SU-DHL-6 (cell line): ENCODE results near the gene TBC1D22A.

Experiments used
- H2AFZ ChIP-seq: fragments of 200-600 bp; sonication (generic); 2 replicates; pipeline ENCODE4 v1.6.1; 2014; ENCODE audit warnings: low read depth, mild to moderate bottlenecking, moderate library complexity, mixed read lengths, antibody characterized with exemption, low read length; ENCODE audit not compliant: severe bottlenecking
- H3F3A ChIP-seq: fragments of 200-600 bp; shearing (Covaris generic); 2 replicates; pipeline ENCODE4 v1.6.0; 2016; ENCODE audit warnings: antibody characterized with exemption, mild to moderate bottlenecking; ENCODE audit not compliant: insufficient read depth
- H3K27ac ChIP-seq: fragments of 200-600 bp; sonication (generic); 2 replicates; pipeline ENCODE4 v1.5.1; 2016; ENCODE audit warnings: low read depth, mild to moderate bottlenecking, low read length, moderate library complexity, mixed read lengths
- H3K27me3 ChIP-seq: fragments of 200-600 bp; sonication (generic), shearing (Covaris generic); 2 replicates; pipeline ENCODE4 v1.6.0; 2014; ENCODE audit warnings: mild to moderate bottlenecking, low read length
- H3K36me3 ChIP-seq: fragments of 200-600 bp; sonication (generic); 2 replicates; pipeline ENCODE4 v1.6.1; 2014; ENCODE audit warnings: mild to moderate bottlenecking, low read length, mixed read lengths
- H3K4me2 ChIP-seq: fragments of 300-600, 200-600 bp; shearing (Covaris generic), sonication (generic); 2 replicates; pipeline ENCODE4 v1.6.0; 2014; ENCODE audit warnings: low read length, low read depth, mild to moderate bottlenecking; ENCODE audit not compliant: poor library complexity, severe bottlenecking
- H3K4me3 ChIP-seq: fragments of 200-600 bp; sonication (generic); 2 replicates; pipeline ENCODE4 v1.5.1; 2014; ENCODE audit warnings: antibody characterized with exemption, low read length, mild to moderate bottlenecking, mixed read lengths; ENCODE audit not compliant: insufficient read depth, poor library complexity, severe bottlenecking
- H3K79me2 ChIP-seq: fragments of 200-600 bp; sonication (generic); 2 replicates; pipeline ENCODE4 v1.6.1; 2014; ENCODE audit warnings: mild to moderate bottlenecking, low read length, moderate library complexity; ENCODE audit not compliant: insufficient read depth
- H3K9ac ChIP-seq: fragments of 200-600 bp; sonication (generic); 2 replicates; pipeline ENCODE4 v1.7.0; 2014; ENCODE audit warnings: mild to moderate bottlenecking, low read length
- H3K9me2 ChIP-seq: fragments of 200-600 bp; sonication (generic); replicated peaks from 2 replicates; pipeline ENCODE4 v1.6.1; 2014; ENCODE audit warnings: low read length; ENCODE audit not compliant: insufficient read depth
- H3K9me3 ChIP-seq: fragments of 200-600 bp; sonication (generic); 2 replicates; pipeline ENCODE4 v1.6.1; 2014; ENCODE audit warnings: low read length, mixed read lengths; ENCODE audit not compliant: insufficient read depth
- H4K20me1 ChIP-seq: fragments of 200-600 bp; sonication (generic); 2 replicates; pipeline ENCODE4 v1.6.1; 2014; ENCODE audit warnings: low read depth, mild to moderate bottlenecking, antibody characterized with exemption, low read length, moderate library complexity, mixed read lengths
- EZH2phosphoT487 ChIP-seq: fragments of 200-600 bp; sonication (generic), shearing (Covaris generic); conservative IDR thresholded peaks from 2 replicates; pipeline ENCODE4 v1.6.1; 2018; ENCODE audit warnings: mild to moderate bottlenecking, antibody characterized with exemption, low read length, moderate library complexity, mixed read lengths
- TF ChIP-seq, protein P1 (sequence below): fragments of 200-600 bp; sonication (generic); IDR thresholded peaks from one replicate; pipeline ENCODE4 v1.5.1; 2017; ENCODE audit warnings: antibody characterized with exemption, mild to moderate bottlenecking, low read length, moderate library complexity; ENCODE audit not compliant: insufficient read depth, poor library complexity, severe bottlenecking

Gene TBC1D22A

GRCh38 chr22:46792841-46793261 is 30.4 kb downstream of the TBC1D22A start:
- 0 out of 2 replicates have a peak, but pooled peaks cover 9% of the 10 kb centered on the region for H3F3A ChIP-seq
- H3K79me2 ChIP-seq = peaks cover 50% of the 10 kb centered on the region
- H3K4me3 ChIP-seq = no peak overlapping the region
- no peak overlapping the region for H2AFZ ChIP-seq
- peaks cover 8% of the 10 kb centered on the region for H4K20me1 ChIP-seq
- H3K9me2 ChIP-seq = no peaks in the 10 kb centered on the region
- no peak overlapping the region for H3K4me2 ChIP-seq
- no peaks in the 10 kb centered on the region for H3K36me3 ChIP-seq
- no peaks in the 10 kb centered on the region for H3K27me3 ChIP-seq
- no peak for TF ChIP-seq EZH2phosphoT487
- TF ChIP-seq, protein P1, sequence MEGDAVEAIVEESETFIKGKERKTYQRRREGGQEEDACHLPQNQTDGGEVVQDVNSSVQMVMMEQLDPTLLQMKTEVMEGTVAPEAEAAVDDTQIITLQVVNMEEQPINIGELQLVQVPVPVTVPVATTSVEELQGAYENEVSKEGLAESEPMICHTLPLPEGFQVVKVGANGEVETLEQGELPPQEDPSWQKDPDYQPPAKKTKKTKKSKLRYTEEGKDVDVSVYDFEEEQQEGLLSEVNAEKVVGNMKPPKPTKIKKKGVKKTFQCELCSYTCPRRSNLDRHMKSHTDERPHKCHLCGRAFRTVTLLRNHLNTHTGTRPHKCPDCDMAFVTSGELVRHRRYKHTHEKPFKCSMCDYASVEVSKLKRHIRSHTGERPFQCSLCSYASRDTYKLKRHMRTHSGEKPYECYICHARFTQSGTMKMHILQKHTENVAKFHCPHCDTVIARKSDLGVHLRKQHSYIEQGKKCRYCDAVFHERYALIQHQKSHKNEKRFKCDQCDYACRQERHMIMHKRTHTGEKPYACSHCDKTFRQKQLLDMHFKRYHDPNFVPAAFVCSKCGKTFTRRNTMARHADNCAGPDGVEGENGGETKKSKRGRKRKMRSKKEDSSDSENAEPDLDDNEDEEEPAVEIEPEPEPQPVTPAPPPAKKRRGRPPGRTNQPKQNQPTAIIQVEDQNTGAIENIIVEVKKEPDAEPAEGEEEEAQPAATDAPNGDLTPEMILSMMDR = no peak
- no peak overlapping the region for H3K27ac ChIP-seq
- H3K9ac ChIP-seq = no peak overlapping the region
- H3K9me3 ChIP-seq = no peaks in the 10 kb centered on the region

DNA sequence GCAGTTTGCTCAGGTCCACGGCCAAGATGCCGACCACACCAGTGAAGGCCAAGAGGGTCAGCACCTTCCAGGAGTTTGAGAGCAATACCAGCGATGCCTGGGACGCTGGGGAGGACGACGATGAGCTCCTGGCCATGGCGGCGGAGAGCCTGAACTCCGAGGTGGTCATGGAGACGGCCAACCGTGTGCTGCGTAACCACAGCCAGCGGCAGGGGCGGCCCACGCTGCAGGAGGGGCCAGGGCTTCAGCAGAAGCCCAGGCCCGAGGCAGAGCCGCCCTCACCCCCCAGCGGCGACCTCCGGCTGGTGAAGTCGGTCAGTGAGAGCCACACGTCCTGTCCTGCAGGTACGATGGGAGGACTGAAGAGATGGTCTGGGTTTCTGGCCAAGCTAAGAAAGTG is 31.0 kb downstream of the TBC1D22A start:
- no peaks in the 10 kb centered on the region for H3K9me3 ChIP-seq
- H2AFZ ChIP-seq = no peak overlapping the region
- no peak overlapping the region for H3K4me2 ChIP-seq
- H3K27me3 ChIP-seq = no peaks in the 10 kb centered on the region
- no peak for TF ChIP-seq EZH2phosphoT487
- TF ChIP-seq, protein P1 = no peak
- no peaks in the 10 kb centered on the region for H3K36me3 ChIP-seq
- H3F3A ChIP-seq = 0 out of 2 replicates have a peak, but pooled peaks cover 9% of the 10 kb centered on the region
- H3K27ac ChIP-seq = no peak overlapping the region
- H4K20me1 ChIP-seq = peaks cover 6% of the 10 kb centered on the region
- H3K4me3 ChIP-seq = no peak overlapping the region
- H3K9ac ChIP-seq = no peak overlapping the region
- H3K9me2 ChIP-seq = no peaks in the 10 kb centered on the region
- H3K79me2 ChIP-seq = peaks cover 43% of the 10 kb centered on the region

- peaks cover 43% of the 10 kb centered on the region for H3K79me2 ChIP-seq
- H3K27ac ChIP-seq = no peak overlapping the region
- H3K36me3 ChIP-seq = peaks cover 2% of the 10 kb centered on the region; the same call in 1 of the 2 replicates
- H3K27me3 ChIP-seq = no peaks in the 10 kb centered on the region
- peaks cover 3% of the 10 kb centered on the region; the same call in 1 of the 2 replicates for H4K20me1 ChIP-seq
- H3K4me3 ChIP-seq = no peak overlapping the region
- no peak overlapping the region for H3K9ac ChIP-seq
- H3K9me3 ChIP-seq = no peaks in the 10 kb centered on the region
- H3K4me2 ChIP-seq = no peak overlapping the region
- TF ChIP-seq, protein P1 = no peak
- TF ChIP-seq EZH2phosphoT487 = no peak
- no peaks in the 10 kb centered on the region for H3K9me2 ChIP-seq
- H2AFZ ChIP-seq = no peak overlapping the region
- 0 out of 2 replicates have a peak, but pooled peaks cover 9% of the 10 kb centered on the region for H3F3A ChIP-seq
Observed at GRCh38 chr22:46794067-46794466, 31.6 kb downstream of the TBC1D22A start.
